Erythroblast (primary cell): ENCODE results near the gene IGFBP5.

Experiments used
- DNase-seq, 2 experiments: peaks; one replicate each; lab custom pipeline; 2025; lab: John Stamatoyannopoulos, UW
- GATA1 ChIP-seq: IDR thresholded peaks from 2 replicates; pipeline ENCODE4 v1.6.1; 2011; ENCODE audit warnings: low read depth, mild to moderate bottlenecking, control low read depth, low read length, moderate library complexity
- POLR2A ChIP-seq: IDR thresholded peaks from 2 replicates; pipeline ENCODE4 v1.6.1; 2011; ENCODE audit warnings: mild to moderate bottlenecking, low read length

The IGFBP5 gene

GRCh38 chr2:216632346-216632951 is 62.9 kb downstream of the IGFBP5 start:
- no peak for DNase-seq
- no peak for TF ChIP-seq POLR2A
- TF ChIP-seq GATA1: no peak

- DNase-seq: no peak
- TF ChIP-seq POLR2A: no peak
- TF ChIP-seq GATA1: no peak
Measured at GRCh38 chr2:216629784-216630183, 65.6 kb downstream of the IGFBP5 start.

GRCh38 chr2:216626875-216627245 is 68.5 kb downstream of the IGFBP5 start:
- no peak for TF ChIP-seq POLR2A
- no peak for TF ChIP-seq GATA1
- DNase-seq: no peak

- DNase-seq: no peak
Measured at GRCh38 chr2:216626168-216626874, 69.0 kb downstream of the IGFBP5 start.

GRCh38 chr2:216624251-216624650 is 71.1 kb downstream of the IGFBP5 start:
- TF ChIP-seq GATA1: no peak
- no peak for TF ChIP-seq POLR2A
- no peak for DNase-seq

More at GRCh38 chr2:216626168-216626874, 69.0 kb downstream of the IGFBP5 start:
- TF ChIP-seq POLR2A (no peak), GATA1 (no peak)

- no peak for TF ChIP-seq POLR2A
- TF ChIP-seq GATA1: no peak
Measured at GRCh38 chr2:216622526-216622925, 72.8 kb downstream of the IGFBP5 start.

More at GRCh38 chr2:216622526-216622925, 72.8 kb downstream of the IGFBP5 start:
- DNase-seq: no peak
